ENCODE results near the gene LRRC3. TPM values are rescaled to one million over a fixed set of nuclear protein-coding genes. Genes with fewer than 3 reads are reported as not detected.

Gene LRRC3
- total RNA-seq, 1 donor from 2014 or later = 3.7 TPM

- DNase-seq (ENCODE audit: low spot score in 2 of 2) (no peak), FAIRE-seq (no peak)
Observed at GRCh38 chr21:44423941-44424607, 31.2 kb upstream of the LRRC3 start.

- DNase-seq (ENCODE audit: low spot score in 2 of 2) = no peak
- no peak for FAIRE-seq
Observed at GRCh38 chr21:44424608-44425306, 30.6 kb upstream of the LRRC3 start.

- FAIRE-seq (no peak), DNase-seq (ENCODE audit: low spot score in 2 of 2) (no peak)
Observed at GRCh38 chr21:44425307-44425894, 29.9 kb upstream of the LRRC3 start.

GRCh38 chr21:44425895-44426662 lies 29.2 kb upstream of the LRRC3 start:
- DNase-seq (ENCODE audit: low spot score in 2 of 2) (no peak), FAIRE-seq (no peak)

GRCh38 chr21:44426663-44427191 lies 28.6 kb upstream of the LRRC3 start:
- DNase-seq (ENCODE audit: low spot score in 2 of 2) (no peak), FAIRE-seq (no peak)

- no peak for DNase-seq (ENCODE audit: low spot score in 2 of 2)
- no peak for FAIRE-seq
Observed at GRCh38 chr21:44427241-44428120, 27.8 kb upstream of the LRRC3 start.

- DNase-seq (ENCODE audit: low spot score in 2 of 2) = no peak
- no peak for FAIRE-seq
Observed at GRCh38 chr21:44428281-44428960, 26.9 kb upstream of the LRRC3 start.

- FAIRE-seq (no peak), DNase-seq (ENCODE audit: low spot score in 2 of 2) (no peak)
Observed at GRCh38 chr21:44429894-44430293, 25.4 kb upstream of the LRRC3 start.

GRCh38 chr21:44431300-44431699 lies 24.0 kb upstream of the LRRC3 start:
- no peak for FAIRE-seq
- DNase-seq (ENCODE audit: low spot score in 2 of 2) = no peak

- FAIRE-seq = no peak
- DNase-seq (ENCODE audit: low spot score in 2 of 2) = no peak
Observed at GRCh38 chr21:44432841-44433790, 22.2 kb upstream of the LRRC3 start.

GRCh38 chr21:44433791-44434567 lies 21.3 kb upstream of the LRRC3 start:
- FAIRE-seq (no peak), DNase-seq (ENCODE audit: low spot score in 2 of 2) (no peak)

GRCh38 chr21:44434568-44434925 lies 20.8 kb upstream of the LRRC3 start:
- no peak for DNase-seq (ENCODE audit: low spot score in 2 of 2)
- no peak for FAIRE-seq

GRCh38 chr21:44434936-44435635 lies 20.2 kb upstream of the LRRC3 start:
- FAIRE-seq (no peak), DNase-seq (ENCODE audit: low spot score in 2 of 2) (no peak)

- no peak for DNase-seq (ENCODE audit: low spot score in 2 of 2)
- no peak for FAIRE-seq
Observed at GRCh38 chr21:44436111-44436611, 19.1 kb upstream of the LRRC3 start.

- DNase-seq (ENCODE audit: low spot score in 2 of 2) = no peak
- no peak for FAIRE-seq
Observed at GRCh38 chr21:44436958-44437357, 18.4 kb upstream of the LRRC3 start.

- FAIRE-seq (no peak), DNase-seq (ENCODE audit: low spot score in 2 of 2) (no peak)
Observed at GRCh38 chr21:44437371-44437695, 18.0 kb upstream of the LRRC3 start.

Data from frontal cortex (tissue), 4 donors.